HepG2 (cell line): Measurements from ENCODE around the gene VWA3A. TPM values are rescaled to one million over a fixed set of nuclear protein-coding genes. Genes with fewer than 3 reads are reported as not detected.

ENCODE experiments used
- ASH2L ChIP-seq: fragments of 300-600, 200-600 bp; sonication (generic); IDR thresholded peaks from 2 replicates; pipeline ENCODE4 v1.7.0; 2017; ENCODE audit warnings: low read depth, mild to moderate bottlenecking, moderate library complexity, mixed read lengths, low read length; ENCODE audit not compliant: insufficient read length
- ATF1 ChIP-seq: IDR thresholded peaks from 2 replicates; pipeline ENCODE4 v1.6.1; 2016; ENCODE audit warnings: mild to moderate bottlenecking, control low read depth
- FOSL2 ChIP-seq: sonication (generic); formaldehyde crosslinking; IDR thresholded peaks from 2 replicates; pipeline ENCODE4 v1.4.0; 2020; ENCODE audit warnings: missing genetic modification reagents
- HES4 ChIP-seq: sonication (generic); formaldehyde crosslinking; IDR thresholded peaks from 2 replicates; pipeline ENCODE4 v1.9.0; 2021; ENCODE audit warnings: mild to moderate bottlenecking, missing genetic modification reagents, borderline replicate concordance
- KLF6 ChIP-seq: IDR thresholded peaks from 2 replicates; pipeline ENCODE4 v1.8.0; 2016; ENCODE audit warnings: missing biosample characterization, missing genetic modification reagents
- KLF9 ChIP-seq: IDR thresholded peaks from 2 replicates; pipeline ENCODE4 v1.6.1; 2016; ENCODE audit warnings: low read depth
- MAZ ChIP-seq, 2 experiments: sonication (generic) in 1 of 2; formaldehyde crosslinking in 1 of 2; IDR thresholded peaks; 2 replicates each; pipeline versions ENCODE4 v1.5.0 to v1.6.1; 2012 to 2020; ENCODE audit warnings: low read depth in 2 of 2, mild to moderate bottlenecking in 2 of 2, borderline replicate concordance in 1 of 2, improper control_type of control experiment in 1 of 2, low read length in 1 of 2, missing genetic modification reagents in 1 of 2, moderate library complexity in 1 of 2
- NFRKB ChIP-seq: fragments of 450-650 bp; IDR thresholded peaks from 2 replicates; pipeline ENCODE4 v1.6.1; 2017
- RCOR2 ChIP-seq: IDR thresholded peaks from 2 replicates; pipeline ENCODE4 v1.6.1; 2016; ENCODE audit warnings: missing biosample characterization, missing genetic modification reagents
- RXRB ChIP-seq: IDR thresholded peaks from 2 replicates; pipeline ENCODE4 v1.6.1; 2016; ENCODE audit warnings: borderline replicate concordance, missing genetic modification reagents, missing compliant biosample characterization
- SALL1 ChIP-seq: sonication (generic); formaldehyde crosslinking; IDR thresholded peaks from 2 replicates; pipeline ENCODE4 v1.8.0; 2022; ENCODE audit warnings: mild to moderate bottlenecking, missing genetic modification reagents
- SOX5 ChIP-seq: IDR thresholded peaks from 2 replicates; pipeline ENCODE4 v1.6.1; 2016; ENCODE audit warnings: borderline replicate concordance
- SRF ChIP-seq: IDR thresholded peaks from 2 replicates; pipeline ENCODE4 v1.6.1; 2011; ENCODE audit warnings: mild to moderate bottlenecking, low read depth, low read length, moderate library complexity
- TBL1XR1 ChIP-seq: fragments of 150-350 bp; IDR thresholded peaks from 2 replicates; pipeline ENCODE4 v1.6.1; 2014; ENCODE audit warnings: borderline replicate concordance, low read length; ENCODE audit not compliant: partially characterized antibody
- TOE1 ChIP-seq: sonication (generic); formaldehyde crosslinking; IDR thresholded peaks from 2 replicates; pipeline ENCODE4 v1.4.0; 2020; ENCODE audit warnings: mild to moderate bottlenecking, missing genetic modification reagents
- ZNF251 ChIP-seq: sonication (generic); formaldehyde crosslinking; IDR thresholded peaks from 2 replicates; pipeline ENCODE4 v1.9.0; 2021; ENCODE audit warnings: mild to moderate bottlenecking, missing genetic modification reagents
- ZNF337 ChIP-seq: sonication (generic); formaldehyde crosslinking; IDR thresholded peaks from 2 replicates; pipeline ENCODE4 v1.5.1; 2020; ENCODE audit warnings: missing genetic modification reagents, low read depth, mild to moderate bottlenecking, borderline replicate concordance
- ZNF564 ChIP-seq: sonication (generic); formaldehyde crosslinking; IDR thresholded peaks from 2 replicates; pipeline ENCODE4 v1.8.1; 2023; ENCODE audit warnings: mild to moderate bottlenecking, missing genetic modification reagents
- ZNF768 ChIP-seq: sonication (generic); formaldehyde crosslinking; IDR thresholded peaks from 2 replicates; pipeline ENCODE4 v1.4.0; 2020; ENCODE audit warnings: missing genetic modification reagents
- ZNF790 ChIP-seq: sonication (generic); formaldehyde crosslinking; IDR thresholded peaks from 2 replicates; pipeline ENCODE4 v1.8.0; 2022; ENCODE audit warnings: missing genetic modification reagents, mild to moderate bottlenecking, borderline replicate concordance
- polyA plus RNA-seq, 8 experiments: library from polyadenylated mRNA; depleted of rRNA in 3 of 8; stranded (reverse) in 7 of 8; unstranded in 1 of 8; fragments of >200 nt; fragmentation: Illumina TruSeq in 4 of 8; extraction: Trizol in 4 of 8; gene quantifications; 2 replicates each; pipeline versions ENCODE4 v1.2.1 to v1.2.3, GENCODE V29; 2011 to 2016; ENCODE audit warnings: low read depth in 4 of 8, missing spikeins in 1 of 8, mixed read lengths in 1 of 8; ENCODE audit not compliant: insufficient read depth in 1 of 8
- total RNA-seq, 5 experiments: library from RNA; depleted of rRNA; stranded (reverse); fragments of >200 nt; fragmentation: Illumina TruSeq; extraction: Trizol; gene quantifications; 2 replicates each; pipeline ENCODE4 v1.2.3, GENCODE V29; 2016; ENCODE audit warnings: low read depth in 1 of 5
- TF ChIP-seq, protein P1 (sequence below): sonication (generic); formaldehyde crosslinking; IDR thresholded peaks from 2 replicates; pipeline ENCODE4 v1.4.0; 2020; ENCODE audit warnings: missing genetic modification reagents
- TF ChIP-seq, protein P2 (sequence below): sonication (generic); formaldehyde crosslinking; IDR thresholded peaks from 2 replicates; pipeline ENCODE4 v1.5.0; 2020; ENCODE audit warnings: mild to moderate bottlenecking, missing genetic modification reagents
- TF ChIP-seq, protein P3 (sequence below): sonication (generic); formaldehyde crosslinking; IDR thresholded peaks from 2 replicates; pipeline ENCODE4 v1.4.0; 2020; ENCODE audit warnings: missing genetic modification reagents, mild to moderate bottlenecking, borderline replicate concordance

Gene VWA3A
- total and polyA plus RNA-seq, 2 of the 13 experiments (the other 11 are each of a cell fraction or from before 2014, with no cell fraction given), result 0.03 to 0.07 TPM

DNA sequence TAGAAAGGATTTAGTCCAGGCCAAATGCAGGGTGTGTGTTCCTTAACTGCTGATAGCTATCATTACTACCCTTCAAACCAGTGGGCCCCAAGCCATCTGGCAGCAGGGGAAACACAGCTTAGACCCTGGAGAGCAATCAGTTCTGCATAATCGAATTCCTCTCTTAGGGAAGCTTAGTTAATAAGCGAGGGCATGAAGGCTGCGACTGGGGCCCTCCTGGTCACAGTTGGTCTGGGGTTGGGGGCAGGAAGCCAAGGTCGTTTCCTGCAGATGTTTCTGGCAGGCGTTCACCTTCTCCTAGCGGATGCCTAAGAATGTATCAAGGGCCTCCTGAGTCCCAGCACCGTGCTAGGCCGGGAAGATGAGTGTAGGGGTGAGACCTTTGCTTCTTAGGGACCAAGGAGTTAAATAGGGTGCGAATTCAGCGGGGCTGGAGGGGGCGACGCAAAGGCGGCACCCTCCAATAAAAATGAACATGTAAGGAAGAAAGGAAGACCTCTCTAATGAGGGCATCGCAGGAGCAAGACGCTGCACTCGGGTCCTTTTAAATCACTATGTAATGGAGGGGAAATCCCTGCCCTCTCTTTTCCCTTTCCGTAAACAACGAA is 97.2 kb downstream of the VWA3A start (continued):
- TF ChIP-seq HES4 (CRISPR knock-in tag) (no peak), RXRB (0 out of 2 replicates have a peak, but pooled peaks have one; percentile 31), ZNF251 (no peak), MAZ (IDR thresholded peaks at IDR 0.05; ENCODE audit: borderline replicate concordance, low read depth, low read length) (no peak), MAZ (CRISPR knock-in tag; IDR thresholded peaks at IDR 0.05; ENCODE audit: low read depth) (no peak), TBL1XR1 (no peak), NFRKB (no peak), SALL1 (CRISPR knock-in tag) (no peak), ZNF768 (CRISPR knock-in tag) (no peak), ZNF564 (CRISPR knock-in tag) (no peak), FOSL2 (CRISPR knock-in tag) (no peak), KLF9 (CRISPR knock-in tag) (no peak), ZNF790 (CRISPR knock-in tag) (no peak), KLF6 (CRISPR knock-in tag) (no peak), TOE1 (CRISPR knock-in tag) (no peak), RCOR2 (no peak; the same call in 1 of the 2 replicates), ATF1 (no peak), ZNF337 (CRISPR knock-in tag) (no peak), ASH2L (no peak), SOX5 (CRISPR knock-in tag) (no peak), SRF (no peak)
- TF ChIP-seq, protein P1, sequence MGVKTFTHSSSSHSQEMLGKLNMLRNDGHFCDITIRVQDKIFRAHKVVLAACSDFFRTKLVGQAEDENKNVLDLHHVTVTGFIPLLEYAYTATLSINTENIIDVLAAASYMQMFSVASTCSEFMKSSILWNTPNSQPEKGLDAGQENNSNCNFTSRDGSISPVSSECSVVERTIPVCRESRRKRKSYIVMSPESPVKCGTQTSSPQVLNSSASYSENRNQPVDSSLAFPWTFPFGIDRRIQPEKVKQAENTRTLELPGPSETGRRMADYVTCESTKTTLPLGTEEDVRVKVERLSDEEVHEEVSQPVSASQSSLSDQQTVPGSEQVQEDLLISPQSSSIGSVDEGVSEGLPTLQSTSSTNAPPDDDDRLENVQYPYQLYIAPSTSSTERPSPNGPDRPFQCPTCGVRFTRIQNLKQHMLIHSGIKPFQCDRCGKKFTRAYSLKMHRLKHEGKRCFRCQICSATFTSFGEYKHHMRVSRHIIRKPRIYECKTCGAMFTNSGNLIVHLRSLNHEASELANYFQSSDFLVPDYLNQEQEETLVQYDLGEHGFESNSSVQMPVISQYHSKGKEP (CRISPR knock-in tag), result no peak
- TF ChIP-seq, protein P2, sequence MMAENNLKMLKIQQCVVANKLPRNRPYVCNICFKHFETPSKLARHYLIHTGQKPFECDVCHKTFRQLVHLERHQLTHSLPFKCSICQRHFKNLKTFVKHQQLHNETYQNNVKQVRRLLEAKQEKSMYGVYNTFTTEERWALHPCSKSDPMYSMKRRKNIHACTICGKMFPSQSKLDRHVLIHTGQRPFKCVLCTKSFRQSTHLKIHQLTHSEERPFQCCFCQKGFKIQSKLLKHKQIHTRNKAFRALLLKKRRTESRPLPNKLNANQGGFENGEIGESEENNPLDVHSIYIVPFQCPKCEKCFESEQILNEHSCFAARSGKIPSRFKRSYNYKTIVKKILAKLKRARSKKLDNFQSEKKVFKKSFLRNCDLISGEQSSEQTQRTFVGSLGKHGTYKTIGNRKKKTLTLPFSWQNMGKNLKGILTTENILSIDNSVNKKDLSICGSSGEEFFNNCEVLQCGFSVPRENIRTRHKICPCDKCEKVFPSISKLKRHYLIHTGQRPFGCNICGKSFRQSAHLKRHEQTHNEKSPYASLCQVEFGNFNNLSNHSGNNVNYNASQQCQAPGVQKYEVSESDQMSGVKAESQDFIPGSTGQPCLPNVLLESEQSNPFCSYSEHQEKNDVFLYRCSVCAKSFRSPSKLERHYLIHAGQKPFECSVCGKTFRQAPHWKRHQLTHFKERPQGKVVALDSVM (CRISPR knock-in tag), result no peak
- TF ChIP-seq, protein P3, sequence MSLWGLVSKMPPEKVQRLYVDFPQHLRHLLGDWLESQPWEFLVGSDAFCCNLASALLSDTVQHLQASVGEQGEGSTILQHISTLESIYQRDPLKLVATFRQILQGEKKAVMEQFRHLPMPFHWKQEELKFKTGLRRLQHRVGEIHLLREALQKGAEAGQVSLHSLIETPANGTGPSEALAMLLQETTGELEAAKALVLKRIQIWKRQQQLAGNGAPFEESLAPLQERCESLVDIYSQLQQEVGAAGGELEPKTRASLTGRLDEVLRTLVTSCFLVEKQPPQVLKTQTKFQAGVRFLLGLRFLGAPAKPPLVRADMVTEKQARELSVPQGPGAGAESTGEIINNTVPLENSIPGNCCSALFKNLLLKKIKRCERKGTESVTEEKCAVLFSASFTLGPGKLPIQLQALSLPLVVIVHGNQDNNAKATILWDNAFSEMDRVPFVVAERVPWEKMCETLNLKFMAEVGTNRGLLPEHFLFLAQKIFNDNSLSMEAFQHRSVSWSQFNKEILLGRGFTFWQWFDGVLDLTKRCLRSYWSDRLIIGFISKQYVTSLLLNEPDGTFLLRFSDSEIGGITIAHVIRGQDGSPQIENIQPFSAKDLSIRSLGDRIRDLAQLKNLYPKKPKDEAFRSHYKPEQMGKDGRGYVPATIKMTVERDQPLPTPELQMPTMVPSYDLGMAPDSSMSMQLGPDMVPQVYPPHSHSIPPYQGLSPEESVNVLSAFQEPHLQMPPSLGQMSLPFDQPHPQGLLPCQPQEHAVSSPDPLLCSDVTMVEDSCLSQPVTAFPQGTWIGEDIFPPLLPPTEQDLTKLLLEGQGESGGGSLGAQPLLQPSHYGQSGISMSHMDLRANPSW (CRISPR knock-in tag), result no peak; the same call in 1 of the 2 replicates
